T-cell (primary cell): ENCODE results near the gene METAP2. TPM values are rescaled to one million over a fixed set of nuclear protein-coding genes. Genes with fewer than 3 reads are reported as not detected.
A peak's percentile ranks its signal among the peaks of the same experiment; 100 is the strongest.
"Not testable (repeated sequence)": the region's sequence is repeated elsewhere in the genome, so short reads cannot be mapped to it uniquely, and the experiment has no call there.

Experiments
- ATAC-seq, 4 experiments: fragments of 200-7000 bp in 3 of 4; fragments of 150-1000 bp in 1 of 4; cut with Tn5 transposase; replicated peaks in 1 of 4; 1 replicate in 3 of 4; 2 replicates in 1 of 4; pipeline ENCODE4 v1.10.0; 2021; ENCODE audit warnings: moderate library complexity in 3 of 4, mild to moderate bottlenecking in 2 of 4, moderate number of reproducible peaks in 1 of 4
- CTCF ChIA-PET, 2 donors: fragments of 300-600 bp; sonication (Branson Sonifier 250); formaldehyde crosslinking; loops; one replicate each; lab custom pipeline; 2022; ENCODE audit warnings: antibody characterized with exemption in 2 of 2; lab: Charles Lee
- POLR2A ChIA-PET, 2 donors: fragments of 300-600 bp; sonication (Branson Sonifier 250); formaldehyde crosslinking; loops; one replicate each; lab custom pipeline; 2022; ENCODE audit warnings: antibody characterized with exemption in 2 of 2; lab: Charles Lee
- DNase-seq, 35 experiments: peaks; one replicate each; pipeline versions ENCODE4 v3.0.0 to v3.0.0-alpha.2; 2013 to 2023
- H3K27ac ChIP-seq: one replicate; pipeline ENCODE4 v1.5.1; 2013; ENCODE audit warnings: low read length
- H3K27me3 ChIP-seq, 2 experiments: replicated peaks in 1 of 2; 1 replicate in 1 of 2; 2 replicates in 1 of 2; pipeline versions ENCODE4 v1.6.1 to v1.7.0; 2013; ENCODE audit warnings: low read length in 1 of 2, mixed read lengths in 1 of 2; ENCODE audit not compliant: control insufficient read depth in 2 of 2, insufficient read depth in 2 of 2; ENCODE audit errors: extremely low read depth in 1 of 2
- H3K36me3 ChIP-seq, 2 donors: 1 replicate in 1 of 2; 2 replicates in 1 of 2; pipeline versions ENCODE4 v1.6.1 to v1.7.0; 2013; ENCODE audit warnings: low read length in 1 of 2; ENCODE audit not compliant: control insufficient read depth in 2 of 2, insufficient read depth in 1 of 2; ENCODE audit errors: extremely low read depth in 1 of 2
- H3K4me1 ChIP-seq, 2 experiments: 1 replicate in 1 of 2; 2 replicates in 1 of 2; pipeline versions ENCODE4 v1.6.1 to v1.7.0; 2013; ENCODE audit warnings: low read length in 2 of 2, mixed read lengths in 1 of 2; ENCODE audit not compliant: insufficient read depth in 2 of 2, control insufficient read depth in 1 of 2; ENCODE audit errors: extremely low read depth in 1 of 2
- H3K4me3 ChIP-seq, 2 donors: 1 replicate in 1 of 2; 2 replicates in 1 of 2; pipeline versions ENCODE4 v1.5.1 to v1.7.0; 2013; ENCODE audit warnings: mild to moderate bottlenecking in 2 of 2, low read length in 1 of 2, moderate library complexity in 1 of 2; ENCODE audit not compliant: control insufficient read depth in 1 of 2; ENCODE audit errors: extremely low read depth in 1 of 2
- H3K9me3 ChIP-seq: 2 replicates; pipeline ENCODE4 v1.7.0; 2013
- H3K27ac Mint-ChIP-seq, 2 donors: one replicate each; pipeline ENCODE4 v1.8.0; 2020 to 2021; ENCODE audit warnings: mild to moderate bottlenecking in 2 of 2, mixed read lengths in 2 of 2
- H3K27me3 Mint-ChIP-seq, 2 donors: one replicate each; pipeline ENCODE4 v1.8.0; 2021 to 2022; ENCODE audit warnings: mixed read lengths in 2 of 2
- H3K36me3 Mint-ChIP-seq: one replicate; pipeline ENCODE4 v1.8.0; 2021; ENCODE audit warnings: mixed read lengths
- H3K4me1 Mint-ChIP-seq, 3 donors: one replicate each; pipeline ENCODE4 v1.8.0; 2020 to 2022; ENCODE audit warnings: mixed read lengths in 3 of 3, mild to moderate bottlenecking in 1 of 3
- H3K4me3 Mint-ChIP-seq, 3 donors: one replicate each; pipeline ENCODE4 v1.8.0; 2020 to 2022; ENCODE audit warnings: mild to moderate bottlenecking in 3 of 3, mixed read lengths in 3 of 3, moderate library complexity in 3 of 3
- H3K9me3 Mint-ChIP-seq, 3 donors: one replicate each; pipeline ENCODE4 v1.8.0; 2020 to 2022; ENCODE audit warnings: mixed read lengths in 3 of 3
- WGBS: methylation state at CpG from one replicate; pipeline ENCODE4 v1.1.5; 2013; ENCODE audit warnings: missing lambda C conversion rate; ENCODE audit not compliant: insufficient coverage; 5-methylcytosine and 5-hydroxymethylcytosine counted together
- total RNA-seq, 35 experiments: library from RNA in 6 of 35; stranded (reverse) in 6 of 35; fragments of 120-200 nt in 1 of 35; gene quantifications; one replicate each; pipeline versions ENCODE4 v1.2.1 to v1.2.4 and lab custom pipeline; 2013 to 2026

The METAP2 gene
- total RNA-seq, 5 donors from 2014 or later (not counting 1 experiment from before 2014, with no cell fraction given), result 47.7 to 55.6 (median 51.4) TPM

DNA sequence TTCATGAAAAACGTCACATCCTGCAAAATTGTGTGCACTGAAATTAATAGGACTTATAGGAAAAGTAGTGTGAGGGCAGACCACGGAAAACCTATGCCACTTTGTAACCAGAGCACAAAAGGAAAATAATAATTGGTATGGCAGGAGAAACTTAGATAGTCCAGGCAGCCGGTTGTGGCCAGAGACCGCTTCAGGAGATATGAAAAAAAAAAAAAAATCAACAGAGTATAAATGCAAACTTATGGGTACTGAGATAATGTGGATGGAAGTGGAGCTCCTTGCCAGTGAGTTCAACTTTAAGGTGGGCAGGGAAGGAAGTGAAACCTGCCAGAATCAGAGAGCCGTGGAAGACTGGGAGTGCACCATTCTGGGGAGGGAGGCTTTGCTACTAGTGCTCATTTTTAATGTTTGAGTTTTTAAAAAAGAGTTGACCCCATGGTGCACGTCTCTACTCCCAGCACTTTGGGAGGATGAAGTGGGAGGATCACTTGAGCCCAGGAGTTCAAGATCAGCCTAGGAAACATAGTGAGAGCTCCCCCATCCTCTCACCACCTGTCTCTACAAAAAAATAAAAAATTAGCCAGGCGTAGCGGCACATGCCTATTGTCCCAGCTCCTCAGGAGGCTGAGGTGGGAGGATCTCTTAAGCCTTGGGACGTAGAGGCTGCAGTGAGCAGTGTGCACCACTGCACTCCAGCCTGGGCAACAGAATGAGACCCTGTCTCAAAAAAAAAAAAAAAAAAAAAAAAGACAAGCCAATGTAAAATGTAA is 34.3 kb upstream of the METAP2 start:
- Mint-ChIP-seq H3K27ac (no peak overlapping the region), H3K4me1 (no peaks in the 10 kb centered on the region), H3K9me3 (no peaks in the 10 kb centered on the region), H3K4me3 (no peak overlapping the region), H3K36me3 (no peaks in the 10 kb centered on the region), H3K27me3 (no peaks in the 10 kb centered on the region)
- H3K4me1 ChIP-seq, result no peaks in the 10 kb centered on the region
- CTCF ChIA-PET, result no interaction called here
- WGBS, result 63% methylated on average over 2 of the region's 9 CpGs
- H3K9me3 ChIP-seq, result no peaks in the 10 kb centered on the region
- ATAC-seq (no peak), DNase-seq (no peak)
- no peaks in the 10 kb centered on the region for H3K36me3 ChIP-seq
- no peak overlapping the region for H3K27ac ChIP-seq
- peaks cover 0 to 6% of the 10 kb centered on the region in 2 experiments for H3K27me3 ChIP-seq
- H3K4me3 ChIP-seq, result no peak overlapping the region
- POLR2A ChIA-PET, result no interaction called here

DNA sequence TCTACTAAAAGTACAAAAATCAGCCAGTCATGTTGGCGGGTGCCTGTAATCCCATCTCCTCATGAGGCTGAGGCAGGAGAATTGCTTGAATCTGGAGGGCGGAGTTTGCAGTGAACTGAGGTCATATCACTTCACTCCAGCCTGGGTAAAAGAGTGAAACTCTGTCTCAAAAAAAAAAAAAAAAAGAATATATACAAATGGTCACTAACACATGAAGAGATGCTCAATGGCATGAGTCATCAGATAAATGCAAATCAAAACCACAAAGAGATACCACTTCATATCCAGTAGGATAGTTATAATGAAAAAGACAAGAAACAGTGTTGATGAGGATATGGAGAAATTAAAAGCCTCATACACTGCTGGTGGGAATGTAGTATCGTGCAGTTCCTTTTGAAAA is 33.6 kb upstream of the METAP2 start:
- no peak overlapping the region for H3K27ac Mint-ChIP-seq
- Histone ChIP-seq H3K27me3 (peaks cover 0 to 6% of the 10 kb centered on the region in 2 experiments), H3K4me1 (no peaks in the 10 kb centered on the region), H3K9me3 (no peaks in the 10 kb centered on the region), H3K27ac (no peak overlapping the region), H3K4me3 (no peak overlapping the region), H3K36me3 (no peaks in the 10 kb centered on the region)
- no CpG with 5 or more reads among the region's 3 CpGs for WGBS
- POLR2A ChIA-PET, result no interaction called here
- no peaks in the 10 kb centered on the region for H3K36me3 Mint-ChIP-seq
- H3K9me3 Mint-ChIP-seq, result peaks cover 0 to 5% (median 2%) of the 10 kb centered on the region in 3 donors
- H3K4me1 Mint-ChIP-seq, result no peaks in the 10 kb centered on the region
- CTCF ChIA-PET, result no interaction called here
- no peak overlapping the region for H3K4me3 Mint-ChIP-seq
- peaks cover under 1 to 5% of the 10 kb centered on the region in 2 donors for H3K27me3 Mint-ChIP-seq
- ATAC-seq, result no peak
- no peak for DNase-seq

DNA sequence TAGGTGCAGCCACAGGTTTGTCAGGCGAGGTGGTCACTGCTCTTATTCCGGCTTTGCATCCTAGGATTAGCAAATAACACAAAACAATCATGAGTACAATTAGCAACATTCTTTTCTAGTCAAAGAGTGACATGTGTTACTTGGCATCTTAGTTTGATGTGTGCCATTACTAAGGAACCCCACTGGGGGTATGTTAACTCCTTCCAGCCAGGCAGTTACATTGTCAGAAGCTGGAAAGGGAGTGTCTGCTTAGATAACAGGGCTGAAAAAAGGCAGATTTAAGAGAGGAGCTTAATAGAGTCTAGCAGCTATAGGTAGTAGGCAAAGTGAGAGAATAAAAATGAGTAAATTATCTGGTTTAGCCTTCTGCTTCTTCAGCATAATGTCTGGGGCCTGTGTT is 30.5 kb upstream of the METAP2 start:
- no peaks in the 10 kb centered on the region for H3K9me3 ChIP-seq
- peaks cover 2 to 17% of the 10 kb centered on the region in 2 experiments for H3K27me3 ChIP-seq
- ATAC-seq (no peak), DNase-seq (no peak)
- WGBS, result 100% methylated on average over 1 of the region's 2 CpGs
- POLR2A ChIA-PET, result no interaction called here
- no peaks in the 10 kb centered on the region for H3K4me1 ChIP-seq
- peaks cover 2 to 4% (median 3%) of the 10 kb centered on the region in 3 donors for H3K4me1 Mint-ChIP-seq
- H3K4me3 Mint-ChIP-seq, result no peak overlapping the region
- no peak overlapping the region for H3K27ac Mint-ChIP-seq
- no peak overlapping the region for H3K4me3 ChIP-seq
- peaks cover 0 to 7% (median 2%) of the 10 kb centered on the region in 3 donors for H3K9me3 Mint-ChIP-seq
- no peaks in the 10 kb centered on the region for H3K36me3 Mint-ChIP-seq
- CTCF ChIA-PET, result no interaction called here
- no peak overlapping the region for H3K27ac ChIP-seq
- no peaks in the 10 kb centered on the region for H3K36me3 ChIP-seq
- peaks cover 19% of the 10 kb centered on the region in 2 donors for H3K27me3 Mint-ChIP-seq

DNA sequence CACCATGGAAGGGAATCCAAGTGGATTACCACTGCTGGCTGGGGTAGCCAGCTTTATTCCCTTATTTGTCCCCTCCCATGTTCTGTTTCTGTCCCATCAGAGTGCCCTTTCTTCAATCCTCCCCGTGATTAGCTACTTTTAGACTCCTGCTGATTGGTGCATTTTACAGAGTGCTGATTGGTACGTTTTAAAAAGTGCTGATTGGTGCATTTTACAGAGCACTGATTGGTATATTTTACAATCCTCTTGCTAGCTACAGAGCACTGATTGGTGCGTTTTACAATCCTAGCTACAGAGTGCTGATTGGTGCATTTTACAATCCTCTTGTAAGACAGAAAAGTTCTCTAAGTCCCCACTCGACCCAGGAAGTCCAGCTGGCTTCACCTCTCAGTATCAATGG is 28.9 kb upstream of the METAP2 start:
- H3K9me3 Mint-ChIP-seq, DNase-seq, H3K4me1 Mint-ChIP-seq, H3K36me3 Mint-ChIP-seq, H3K4me3 ChIP-seq, H3K9me3 ChIP-seq, H3K27ac Mint-ChIP-seq, ATAC-seq, H3K4me3 Mint-ChIP-seq, POLR2A ChIA-PET, H3K4me1 ChIP-seq, H3K36me3 ChIP-seq, H3K27ac ChIP-seq: not testable (repeated sequence)
- CTCF ChIA-PET, result interaction anchor here (0.6 to 1.0 kb wide), 3 partner anchors 89 to 483 kb away, joined by 3 to 4 read pairs (median 3); no protein-coding TSS in a partner anchor
- H3K27me3 ChIP-seq, result peaks cover 2 to 14% of the 10 kb centered on the region in 2 experiments
- peaks cover 25 to 27% of the 10 kb centered on the region in 2 donors for H3K27me3 Mint-ChIP-seq
- WGBS, result 60% methylated on average over 1 of the region's 4 CpGs

DNA sequence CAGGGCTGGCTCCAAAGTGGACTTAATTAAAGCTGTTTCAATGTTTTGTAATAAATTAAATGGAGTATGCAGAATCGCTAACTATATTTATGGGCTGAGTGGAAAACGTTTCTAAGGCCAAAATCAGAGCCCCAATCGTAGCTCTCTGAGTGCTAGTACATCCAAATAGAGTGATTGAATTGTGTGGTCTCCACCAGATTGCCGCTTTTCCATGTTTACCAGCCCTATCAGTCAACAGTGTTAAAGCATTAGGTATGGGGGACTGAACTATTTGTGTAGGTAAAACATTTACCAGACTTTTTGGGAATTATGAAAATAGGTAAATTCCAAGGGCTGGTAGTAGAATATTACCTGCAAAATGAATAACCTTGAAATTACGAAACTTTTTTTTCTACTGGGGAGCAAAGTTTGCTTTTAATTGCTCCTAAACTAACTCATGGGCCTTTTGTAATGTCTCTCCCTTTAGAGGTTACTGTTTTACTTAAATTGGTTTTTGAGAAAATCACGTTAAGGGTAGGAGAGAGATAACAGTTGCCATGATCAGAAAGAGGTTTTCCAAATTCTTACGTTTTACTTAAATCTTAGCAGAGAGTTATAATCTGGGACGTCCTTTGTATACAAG is 28.0 kb upstream of the METAP2 start:
- ATAC-seq, result no peak
- no peak overlapping the region for H3K4me3 Mint-ChIP-seq
- H3K27me3 Mint-ChIP-seq, result peaks cover 26 to 32% of the 10 kb centered on the region in 2 donors
- no peak overlapping the region for H3K27ac ChIP-seq
- DNase-seq, result no peak
- peaks cover 0 to 7% (median 2%) of the 10 kb centered on the region in 3 donors for H3K9me3 Mint-ChIP-seq
- no peaks in the 10 kb centered on the region for H3K36me3 ChIP-seq
- no peak overlapping the region for H3K27ac Mint-ChIP-seq
- no peaks in the 10 kb centered on the region for H3K36me3 Mint-ChIP-seq
- POLR2A ChIA-PET, result no interaction called here
- H3K9me3 ChIP-seq, result no peaks in the 10 kb centered on the region
- H3K27me3 ChIP-seq, result peaks cover 2 to 14% of the 10 kb centered on the region in 2 experiments
- H3K4me1 ChIP-seq, result no peaks in the 10 kb centered on the region
- no peak overlapping the region for H3K4me3 ChIP-seq
- peaks cover 2 to 4% (median 3%) of the 10 kb centered on the region in 3 donors for H3K4me1 Mint-ChIP-seq
- CTCF ChIA-PET, result no interaction called here
- 71% methylated on average over 6 of the region's 8 CpGs for WGBS

DNA sequence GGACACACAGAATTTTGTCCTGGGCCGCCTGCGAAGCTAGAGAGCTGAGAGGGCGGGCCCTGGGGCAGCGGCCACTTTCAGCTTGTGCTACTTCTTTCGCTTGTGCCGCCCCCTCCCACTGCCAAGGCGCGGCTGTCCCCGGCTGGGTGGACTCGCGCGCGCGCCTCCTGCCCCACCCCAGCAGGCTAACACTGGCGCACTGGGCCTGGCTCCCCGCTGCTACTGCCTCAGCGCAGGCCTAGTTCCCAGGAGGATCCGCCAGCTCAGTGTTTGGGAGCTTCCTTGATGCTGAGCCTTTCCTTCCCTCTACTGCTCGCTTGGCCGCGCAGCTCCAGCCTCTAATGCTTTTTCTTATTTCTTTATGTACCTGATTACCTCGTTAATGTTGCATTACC is 27.4 kb upstream of the METAP2 start:
- Histone ChIP-seq H3K9me3 (no peaks in the 10 kb centered on the region), H3K36me3 (no peaks in the 10 kb centered on the region), H3K4me3 (no peak overlapping the region), H3K4me1 (no peaks in the 10 kb centered on the region), H3K27me3 (peaks cover 2 to 14% of the 10 kb centered on the region in 2 experiments), H3K27ac (no peak overlapping the region)
- WGBS, result 56% methylated on average over 18 of the region's 22 CpGs
- ATAC-seq (no peak), DNase-seq (no peak)
- Mint-ChIP-seq H3K4me3 (peak overlapping the region in 1 of 3 donors; percentile 10), H3K9me3 (peaks cover 0 to 7% (median 2%) of the 10 kb centered on the region in 3 donors), H3K4me1 (peaks cover 2 to 4% (median 3%) of the 10 kb centered on the region in 3 donors), H3K27ac (no peak overlapping the region), H3K27me3 (peaks cover 26 to 32% of the 10 kb centered on the region in 2 donors), H3K36me3 (no peaks in the 10 kb centered on the region)
- ChIA-PET CTCF (no interaction called here), POLR2A (interaction anchor here in 1 of 2 donors (0.6 kb wide), 1 partner anchor 463 kb away, joined by 3 read pairs; no protein-coding TSS in a partner anchor)
